ENCODE data around the gene LINGO3. TPM values are rescaled to one million over a fixed set of nuclear protein-coding genes. Genes with fewer than 3 reads are reported as not detected.

The LINGO3 gene
- total and polyA plus RNA-seq, 10 of the 15 experiments (the other 5 are each of a cell fraction or from before 2014, with no cell fraction given) = 0.09 to 2.0 (median 0.40) TPM; not detected in 5

- TF ChIP-seq HDAC2 (IDR thresholded peaks at IDR 0.05) = 0 out of 2 replicates have a peak, but pooled peaks have one; percentile 37
- peak in 1 of 2 experiments; percentile 52; a peak in 1 of 4 replicates for TF ChIP-seq ETV6 (conservative IDR thresholded peaks at IDR 0.05 in 1 of 2, IDR thresholded peaks at IDR 0.05 in 1 of 2; ENCODE audit: borderline replicate concordance in 1 of 2, low read depth in 1 of 2)
- no peak for TF ChIP-seq CBX5 (IDR thresholded peaks at IDR 0.05; ENCODE audit: low read depth)
- TF ChIP-seq E4F1 (IDR thresholded peaks at IDR 0.05; ENCODE audit: borderline replicate concordance, partially characterized antibody) = no peak
- TF ChIP-seq MLLT1 (IDR thresholded peaks at IDR 0.05) = peak; percentile 61
- no peak; the same call in 1 of the 2 replicates for TF ChIP-seq CHD2 (IDR thresholded peaks at IDR 0.05; ENCODE audit: borderline replicate concordance, low read depth, low read length)
- no peak for TF ChIP-seq SMAD1 (IDR thresholded peaks at IDR 0.05; ENCODE audit: low read depth, partially characterized antibody)
- TF ChIP-seq EGR1 (IDR thresholded peaks at IDR 0.05; ENCODE audit: borderline replicate concordance in 1 of 2, low read depth in 2 of 2, low read length in 2 of 2) = no peak; a peak in 1 of 3 replicates
- TF ChIP-seq DPF2 (IDR thresholded peaks at IDR 0.05) = peak; percentile 72
- TF ChIP-seq BCLAF1 (IDR thresholded peaks at IDR 0.05) = no peak
- no peak for TF ChIP-seq CBX3 (IDR thresholded peaks at IDR 0.05; ENCODE audit: borderline replicate concordance, low read depth)
- TF ChIP-seq YY1 (IDR thresholded peaks at IDR 0.05; ENCODE audit: low read depth, low read length) = peak; percentile 35; the same call in 1 of the 2 replicates
- TF ChIP-seq BHLHE40 (IDR thresholded peaks at IDR 0.05; ENCODE audit: borderline replicate concordance in 1 of 2, low read depth in 2 of 2, low read length in 1 of 2) = peak; percentile 64 to 78; a peak in 3 of 4 replicates
- TF ChIP-seq NKRF (conservative IDR thresholded peaks at IDR 0.05) = 0 out of 2 replicates have a peak, but pooled peaks have one; percentile 51
- TF ChIP-seq SIX5 (IDR thresholded peaks at IDR 0.05; ENCODE audit: low read depth, low read length, severe bottlenecking) = no peak
- TF ChIP-seq MEF2B (IDR thresholded peaks at IDR 0.05; ENCODE audit: partially characterized antibody, poor library complexity, severe bottlenecking) = peak; percentile 46
- no peak for TF ChIP-seq PML (IDR thresholded peaks at IDR 0.05; ENCODE audit: low read length)
- peak; percentile 55; the same call in 1 of the 2 replicates for TF ChIP-seq CREB1 (IDR thresholded peaks at IDR 0.05; ENCODE audit: low read depth)
- TF ChIP-seq JUNB (IDR thresholded peaks at IDR 0.05) = peak; percentile 59; the same call in 1 of the 2 replicates
- no peak for TF ChIP-seq PAX8 (IDR thresholded peaks at IDR 0.05)
Measured at GRCh38 chr19:2289714-2290435, 18.1 kb downstream of the LINGO3 start (continued).

All from GM12878 (cell line).